Smooth muscle cell (in vitro differentiated cells): Measurements from ENCODE around the gene CCND1. TPM values are rescaled to one million over a fixed set of nuclear protein-coding genes. Genes with fewer than 3 reads are reported as not detected.

Source experiments
- DNase-seq: peaks from one replicate; lab custom pipeline; 2025; ENCODE audit not compliant: unreplicated experiment; lab: John Stamatoyannopoulos, UW
- H2AFZ ChIP-seq: fragments of 200-600 bp; sonication (generic); 2 replicates; pipeline ENCODE4 v1.6.0; 2016; ENCODE audit warnings: antibody characterized with exemption, low read depth, mild to moderate bottlenecking
- H3F3A ChIP-seq: fragments of 200-600 bp; sonication (generic); 2 replicates; pipeline ENCODE4 v1.6.0; 2017; ENCODE audit warnings: antibody characterized with exemption, low read depth
- H3K27ac ChIP-seq: fragments of 200-600 bp; sonication (generic); 2 replicates; pipeline ENCODE4 v1.5.1; 2016; ENCODE audit warnings: low read depth, mild to moderate bottlenecking
- H3K27me3 ChIP-seq: fragments of 200-600 bp; sonication (generic); 2 replicates; pipeline ENCODE4 v1.6.1; 2016; ENCODE audit warnings: low read depth, mild to moderate bottlenecking
- H3K36me3 ChIP-seq: fragments of 200-600 bp; sonication (generic); 2 replicates; pipeline ENCODE4 v1.5.1; 2016; ENCODE audit warnings: low read depth
- H3K4me1 ChIP-seq: fragments of 200-600 bp; sonication (generic); 2 replicates; pipeline ENCODE4 v1.5.1; 2016; ENCODE audit warnings: low read depth
- H3K4me2 ChIP-seq: fragments of 200-600 bp; sonication (generic); 2 replicates; pipeline ENCODE4 v1.6.0; 2016; ENCODE audit warnings: mild to moderate bottlenecking
- H3K4me3 ChIP-seq: fragments of 200-600 bp; sonication (generic); 2 replicates; pipeline ENCODE4 v1.5.1; 2016; ENCODE audit warnings: mild to moderate bottlenecking
- H3K79me2 ChIP-seq: fragments of 200-600 bp; sonication (generic); 2 replicates; pipeline ENCODE4 v1.6.0; 2016; ENCODE audit warnings: low read depth, mild to moderate bottlenecking
- H3K9ac ChIP-seq: fragments of 200-600 bp; sonication (generic); 2 replicates; pipeline ENCODE4 v1.6.0; 2016; ENCODE audit warnings: low read depth
- H3K9me3 ChIP-seq: fragments of 200-600 bp; sonication (generic); replicated peaks from 2 replicates; pipeline ENCODE4 v1.5.1; 2016; ENCODE audit warnings: low read depth
- H4K20me1 ChIP-seq: fragments of 200-600 bp; sonication (generic); 2 replicates; pipeline ENCODE4 v1.6.0; 2016; ENCODE audit warnings: low read depth
- whole genome bisulfite sequencing: methylation state at CpG from one replicate; pipeline ENCODE4 v1.1.7; 2016; ENCODE audit warnings: low lambda C conversion rate; 5-methylcytosine and 5-hydroxymethylcytosine counted together
- polyA plus RNA-seq: library from polyadenylated mRNA; unstranded; fragments of >200 nt; fragmentation: Nextera tagmentation; extraction: Ambion mirVana; gene quantifications from 2 replicates; pipeline ENCODE4 v1.2.1, GENCODE V29; 2016
- total RNA-seq: library from RNA; depleted of rRNA; stranded (reverse); fragments of >200 nt; gene quantifications from 2 replicates; pipeline ENCODE4 v1.2.3, GENCODE V29; 2014
- TF ChIP-seq, protein P1 (sequence below): fragments of 200-600 bp; sonication (generic); IDR thresholded peaks from 2 replicates; pipeline ENCODE4 v1.5.1; 2017; ENCODE audit warnings: borderline replicate concordance, mild to moderate bottlenecking, antibody characterized with exemption; ENCODE audit not compliant: insufficient read depth, poor library complexity, severe bottlenecking

CCND1 gene
- total and polyA plus RNA-seq, 2 experiments from 2014 or later: 281 to 482 TPM

DNA sequence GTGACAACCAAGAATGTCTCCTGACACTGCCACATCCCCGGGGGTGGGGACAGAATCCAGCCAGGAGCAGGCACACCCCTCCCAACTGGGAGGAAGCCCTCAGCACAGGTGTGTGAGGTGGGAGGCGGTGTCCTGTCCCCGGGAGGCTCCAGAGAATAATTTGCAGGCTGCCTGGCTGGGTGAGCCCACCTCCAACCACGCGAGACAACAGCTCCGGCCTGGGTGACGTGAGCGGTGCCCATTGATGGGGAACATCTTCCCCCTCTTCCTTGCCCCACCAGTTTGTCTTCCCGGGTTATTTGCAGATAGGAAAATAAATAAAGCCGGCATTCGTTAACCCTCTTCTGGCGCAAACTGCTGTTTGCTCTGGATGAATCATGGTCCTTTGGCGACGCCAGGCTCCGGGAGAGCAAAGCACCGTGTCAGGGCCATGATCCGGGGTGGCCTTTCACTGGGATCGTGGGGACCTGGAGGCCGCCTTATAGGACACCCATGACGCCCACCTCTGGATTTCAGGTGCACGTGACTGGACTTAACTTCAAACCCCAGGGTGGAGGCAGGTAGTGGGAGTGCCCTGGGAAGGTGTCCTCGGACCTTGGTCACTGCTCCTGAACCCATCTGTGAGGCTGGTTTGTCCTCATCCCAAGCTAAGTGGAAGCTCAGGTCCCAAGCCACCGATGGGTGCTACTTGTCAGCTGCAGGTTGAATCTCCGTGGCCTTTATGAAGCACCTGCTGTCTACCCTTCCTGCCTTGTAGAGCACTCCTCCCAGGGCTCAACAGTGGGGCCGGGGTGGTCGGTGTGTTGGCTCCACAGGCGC is 13.9 kb downstream of the CCND1 start:
- WGBS: 81% methylated on average over 27 of the region's 27 CpGs
- H3K36me3 ChIP-seq: peaks cover 19% of the 10 kb centered on the region
- peaks cover 5% of the 10 kb centered on the region for H3K79me2 ChIP-seq
- no peaks in the 10 kb centered on the region for H3K27me3 ChIP-seq
- no peak overlapping the region for H3K27ac ChIP-seq
- H3K9me3 ChIP-seq: no peaks in the 10 kb centered on the region
- no peak for DNase-seq
- no peak overlapping the region for H3K4me3 ChIP-seq
- H3K9ac ChIP-seq: no peak overlapping the region
- no peak overlapping the region for H3K4me2 ChIP-seq
- peaks cover 53% of the 10 kb centered on the region for H4K20me1 ChIP-seq
- H3F3A ChIP-seq: peaks cover 26% of the 10 kb centered on the region
- H2AFZ ChIP-seq: no peak overlapping the region
- TF ChIP-seq, protein P1, sequence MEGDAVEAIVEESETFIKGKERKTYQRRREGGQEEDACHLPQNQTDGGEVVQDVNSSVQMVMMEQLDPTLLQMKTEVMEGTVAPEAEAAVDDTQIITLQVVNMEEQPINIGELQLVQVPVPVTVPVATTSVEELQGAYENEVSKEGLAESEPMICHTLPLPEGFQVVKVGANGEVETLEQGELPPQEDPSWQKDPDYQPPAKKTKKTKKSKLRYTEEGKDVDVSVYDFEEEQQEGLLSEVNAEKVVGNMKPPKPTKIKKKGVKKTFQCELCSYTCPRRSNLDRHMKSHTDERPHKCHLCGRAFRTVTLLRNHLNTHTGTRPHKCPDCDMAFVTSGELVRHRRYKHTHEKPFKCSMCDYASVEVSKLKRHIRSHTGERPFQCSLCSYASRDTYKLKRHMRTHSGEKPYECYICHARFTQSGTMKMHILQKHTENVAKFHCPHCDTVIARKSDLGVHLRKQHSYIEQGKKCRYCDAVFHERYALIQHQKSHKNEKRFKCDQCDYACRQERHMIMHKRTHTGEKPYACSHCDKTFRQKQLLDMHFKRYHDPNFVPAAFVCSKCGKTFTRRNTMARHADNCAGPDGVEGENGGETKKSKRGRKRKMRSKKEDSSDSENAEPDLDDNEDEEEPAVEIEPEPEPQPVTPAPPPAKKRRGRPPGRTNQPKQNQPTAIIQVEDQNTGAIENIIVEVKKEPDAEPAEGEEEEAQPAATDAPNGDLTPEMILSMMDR: no peak
- peaks cover 18% of the 10 kb centered on the region for H3K4me1 ChIP-seq

DNA sequence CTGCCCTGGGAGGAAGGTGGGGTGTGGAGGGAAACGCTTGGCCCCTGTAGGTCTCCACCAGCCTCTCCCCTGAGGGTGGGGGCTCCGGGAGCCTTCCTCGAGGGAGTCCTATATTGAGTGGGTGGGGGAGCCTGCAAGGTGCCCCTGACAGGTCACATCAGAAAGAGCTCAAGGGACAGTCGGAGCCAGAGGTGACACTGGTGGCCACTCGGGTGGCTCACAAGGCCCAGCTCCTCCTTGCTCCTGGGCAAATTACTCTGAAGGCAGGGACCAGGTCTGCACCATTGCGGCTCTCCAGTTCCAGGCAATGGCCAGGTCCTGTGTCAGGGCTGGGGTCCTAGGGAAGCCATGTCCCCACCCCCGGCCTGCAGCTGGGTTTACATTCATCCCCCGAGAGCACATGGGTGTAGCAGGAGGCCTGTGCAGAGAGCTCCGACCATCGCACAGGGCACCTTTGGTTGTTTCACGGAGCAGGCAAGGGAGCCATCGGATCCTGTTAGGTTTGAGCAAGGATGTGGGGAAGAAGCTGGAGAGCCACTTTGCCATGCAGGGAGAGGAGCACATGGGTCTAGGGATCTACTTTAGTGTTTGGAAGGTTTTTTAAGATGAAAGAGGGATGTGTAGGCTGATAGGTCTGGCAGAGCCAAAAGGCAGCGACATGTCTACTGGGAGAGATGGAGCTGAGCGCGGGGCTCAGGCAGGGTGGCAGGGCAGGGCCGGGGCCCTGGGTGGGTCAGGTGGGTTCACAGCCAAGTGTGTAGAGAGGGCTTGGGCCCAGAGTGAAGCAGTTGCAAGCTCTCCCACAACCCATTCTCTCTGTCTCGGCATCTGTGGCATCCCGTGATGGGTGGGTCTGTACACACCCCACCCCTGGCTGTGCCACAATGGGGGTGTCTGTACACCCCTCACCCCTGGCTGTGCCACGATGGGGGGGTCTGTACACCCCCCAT is 14.8 kb downstream of the CCND1 start:
- Histone ChIP-seq H3K9ac (no peak overlapping the region), H3F3A (peaks cover 23% of the 10 kb centered on the region), H3K4me2 (no peak overlapping the region), H3K27ac (no peak overlapping the region), H4K20me1 (peaks cover 44% of the 10 kb centered on the region), H3K27me3 (no peaks in the 10 kb centered on the region), H3K4me3 (no peak overlapping the region), H3K79me2 (peaks cover 5% of the 10 kb centered on the region), H3K36me3 (peaks cover 19% of the 10 kb centered on the region), H2AFZ (no peak overlapping the region), H3K9me3 (no peaks in the 10 kb centered on the region), H3K4me1 (peaks cover 18% of the 10 kb centered on the region)
- no peak for DNase-seq
- WGBS: 91% methylated on average over 19 of the region's 19 CpGs
- TF ChIP-seq, protein P1: no peak

DNA sequence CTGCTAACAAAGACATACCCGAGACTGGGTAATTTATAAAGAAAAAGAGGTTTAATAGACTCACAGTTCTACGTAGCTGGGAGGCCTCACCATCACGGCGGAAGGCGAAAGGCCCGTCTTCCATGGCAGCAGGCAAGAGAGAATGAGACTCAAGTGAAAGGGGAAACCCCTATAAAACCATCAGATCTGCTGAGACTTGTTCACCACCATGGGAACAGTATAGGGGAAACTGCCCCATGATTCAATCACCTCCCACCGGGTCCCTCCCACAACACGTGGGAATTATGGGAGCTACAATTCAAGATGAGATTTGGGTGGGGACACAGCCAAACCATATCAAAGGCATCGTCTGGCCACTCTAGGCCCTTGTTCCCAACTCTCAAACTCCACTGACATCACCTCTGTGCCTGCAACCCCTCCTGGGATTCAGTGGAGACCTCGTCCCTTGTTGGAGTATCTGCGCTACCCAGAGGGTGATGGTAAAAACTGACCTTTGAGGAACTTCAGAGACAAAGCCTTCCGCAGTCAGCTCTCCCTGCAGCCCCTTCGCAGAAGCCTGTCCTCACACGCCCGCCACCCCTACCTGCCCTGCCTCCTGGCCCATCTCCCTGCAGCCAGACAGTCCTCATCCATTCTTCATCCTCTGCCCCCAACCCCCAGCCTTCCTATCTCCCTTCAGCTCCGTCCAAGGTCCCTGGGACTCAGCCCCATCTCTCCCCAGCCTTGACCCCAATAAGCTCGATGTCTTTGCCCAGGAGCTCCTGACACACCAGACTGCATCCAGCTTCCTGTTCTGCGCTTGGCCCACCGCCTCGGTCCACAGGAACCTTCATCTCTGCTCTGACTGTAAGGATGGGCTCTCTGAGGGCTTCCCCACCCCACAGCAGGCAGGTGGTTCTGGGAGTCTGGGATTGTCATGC is 15.8 kb downstream of the CCND1 start:
- Histone ChIP-seq H3K27ac (no peak overlapping the region), H3K36me3 (peaks cover 11% of the 10 kb centered on the region), H3K4me2 (no peak overlapping the region), H3K4me3 (no peak overlapping the region), H3K27me3 (no peaks in the 10 kb centered on the region), H3K79me2 (no peaks in the 10 kb centered on the region), H3K9me3 (no peaks in the 10 kb centered on the region), H3F3A (peaks cover 13% of the 10 kb centered on the region), H3K9ac (no peak overlapping the region), H3K4me1 (peaks cover 18% of the 10 kb centered on the region), H2AFZ (no peak overlapping the region), H4K20me1 (peaks cover 34% of the 10 kb centered on the region)
- WGBS: 86% methylated on average over 20 of the region's 20 CpGs
- DNase-seq: no peak
- TF ChIP-seq, protein P1: no peak
